Kidney epithelial cell (primary cell): Measurements from ENCODE around the gene SLC4A1AP. TPM values are rescaled to one million over a fixed set of nuclear protein-coding genes. Genes with fewer than 3 reads are reported as not detected.

Experiments
- DNase-seq: peaks from one replicate; pipeline ENCODE4 v3.0.0-alpha.2; 2010; ENCODE audit warnings: low read depth
- H3K27me3 ChIP-seq: 2 replicates; pipeline ENCODE4 v1.6.0; 2011; ENCODE audit warnings: low read length; ENCODE audit not compliant: control insufficient read depth, insufficient read depth
- H3K36me3 ChIP-seq: 2 replicates; pipeline ENCODE4 v1.5.1; 2011; ENCODE audit warnings: low read length; ENCODE audit not compliant: control insufficient read depth, insufficient read depth
- H3K4me3 ChIP-seq: 2 replicates; pipeline ENCODE4 v1.5.1; 2011; ENCODE audit warnings: low read depth, mild to moderate bottlenecking, control low read depth, low read length
- CTCF ChIP-seq: IDR thresholded peaks from 2 replicates; pipeline ENCODE4 v1.5.1; 2011; ENCODE audit warnings: mild to moderate bottlenecking, moderate library complexity, low read length, control low read depth, inconsistent platforms; ENCODE audit not compliant: insufficient read depth, poor library complexity, severe bottlenecking
- total RNA-seq: library from RNA; depleted of rRNA; stranded (reverse); fragments of >200 nt; gene quantifications from 2 replicates; pipeline ENCODE4 v1.2.3, GENCODE V29; 2015

Gene SLC4A1AP
- total RNA-seq, 1 donor from 2014 or later: 25.0 TPM

GRCh38 chr2:27636766-27637165 lies 26.9 kb upstream of the SLC4A1AP start:
- no peak for TF ChIP-seq CTCF
- Histone ChIP-seq H3K36me3 (no peaks in the 10 kb centered on the region), H3K27me3 (no peaks in the 10 kb centered on the region), H3K4me3 (no peak overlapping the region)
- DNase-seq: no peak

GRCh38 chr2:27638037-27638637 lies 25.6 kb upstream of the SLC4A1AP start:
- no peak for TF ChIP-seq CTCF
- H3K4me3 ChIP-seq: no peak overlapping the region
- H3K27me3 ChIP-seq: no peaks in the 10 kb centered on the region
- H3K36me3 ChIP-seq: no peaks in the 10 kb centered on the region
- DNase-seq: peak; percentile 26

- no peak for TF ChIP-seq CTCF
- H3K27me3 ChIP-seq: no peaks in the 10 kb centered on the region
- no peaks in the 10 kb centered on the region for H3K36me3 ChIP-seq
- no peak for DNase-seq
- H3K4me3 ChIP-seq: no peak overlapping the region
Observed at GRCh38 chr2:27638709-27639108, 25.0 kb upstream of the SLC4A1AP start.

- no peaks in the 10 kb centered on the region for H3K36me3 ChIP-seq
- no peaks in the 10 kb centered on the region for H3K27me3 ChIP-seq
- no peak for TF ChIP-seq CTCF
- H3K4me3 ChIP-seq: no peak overlapping the region
- no peak for DNase-seq
Observed at GRCh38 chr2:27640722-27641245, 22.9 kb upstream of the SLC4A1AP start.

- no peak for DNase-seq
- no peak overlapping the region for H3K4me3 ChIP-seq
- no peaks in the 10 kb centered on the region for H3K27me3 ChIP-seq
- no peaks in the 10 kb centered on the region for H3K36me3 ChIP-seq
- TF ChIP-seq CTCF: no peak
Observed at GRCh38 chr2:27645197-27645596, 18.5 kb upstream of the SLC4A1AP start.

- DNase-seq: no peak
- no peaks in the 10 kb centered on the region for H3K36me3 ChIP-seq
- H3K27me3 ChIP-seq: no peaks in the 10 kb centered on the region
Observed at GRCh38 chr2:27647289-27647688, 16.4 kb upstream of the SLC4A1AP start.

More at GRCh38 chr2:27647289-27647688, 16.4 kb upstream of the SLC4A1AP start:
- H3K4me3 ChIP-seq: no peak overlapping the region
- TF ChIP-seq CTCF: no peak
